ENCODE results near the gene BACE2. TPM values are rescaled to one million over a fixed set of nuclear protein-coding genes. Genes with fewer than 3 reads are reported as not detected.
"Not testable (repeated sequence)": the region's sequence is repeated elsewhere in the genome, so short reads cannot be mapped to it uniquely, and the experiment has no call there.

The BACE2 gene
- polyA plus RNA-seq, 3 donors, result 18.3 to 36.4 (median 19.9) TPM

DNA sequence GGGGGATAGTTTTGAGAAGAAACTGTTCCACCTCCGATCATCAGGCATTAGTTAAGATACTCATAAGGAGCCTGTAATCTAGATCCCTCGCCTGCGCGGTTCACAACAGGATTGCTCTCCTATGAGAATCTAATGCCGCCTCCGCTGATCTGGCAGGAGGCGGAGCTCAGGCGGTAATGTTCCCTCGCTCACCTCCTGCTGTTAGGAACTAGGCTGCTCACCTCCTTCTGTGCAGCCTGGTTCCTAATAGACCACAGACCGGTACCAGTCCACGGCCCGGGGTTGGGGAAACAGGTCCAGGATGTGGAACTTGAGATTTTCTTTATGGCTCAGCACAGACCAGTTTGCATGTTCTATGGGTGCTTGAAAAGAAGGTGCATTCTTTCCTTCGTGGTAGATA lies 121.5 kb downstream of the BACE2 start:
- WGBS, 3 donors, result 57 to 77% (median 67%) methylated on average over 13 of the region's 13 CpGs
- H3K27ac ChIP-seq (ENCODE audit: low read depth, low read length), result no peak overlapping the region

DNA sequence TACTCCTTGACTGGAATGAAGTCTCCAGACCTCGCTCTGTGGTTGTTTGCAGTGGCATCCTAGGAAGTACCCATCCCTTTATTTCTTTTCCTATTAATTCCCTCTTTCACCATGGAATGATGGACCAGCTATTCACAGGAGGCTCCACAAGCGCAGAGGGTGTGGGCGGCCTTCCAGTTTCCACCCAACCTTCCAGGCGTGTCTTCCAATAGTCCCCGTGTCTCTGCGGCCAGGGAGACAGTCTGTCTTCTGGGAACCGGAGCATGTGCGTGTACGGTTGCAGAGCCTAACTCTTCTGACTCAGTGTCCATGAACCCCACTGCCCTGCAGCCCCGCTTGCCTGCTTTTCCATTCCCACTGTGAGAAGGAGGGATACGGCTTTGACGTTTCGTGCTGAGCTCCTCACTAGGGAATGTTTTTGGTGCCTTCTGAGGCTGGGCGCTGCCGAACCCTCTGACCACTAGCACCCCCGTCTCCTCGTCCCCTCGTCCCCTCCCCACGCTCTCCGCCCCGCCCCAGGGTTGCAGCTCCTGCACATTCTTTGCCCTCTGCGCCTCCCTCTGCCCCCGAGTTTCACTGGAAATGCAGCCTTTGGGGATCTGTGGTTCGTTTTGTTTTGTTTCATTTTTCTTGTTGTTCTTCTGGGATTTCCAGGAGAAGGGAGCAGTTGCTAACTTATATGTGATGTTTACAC lies 122.3 kb downstream of the BACE2 start:
- H3K27ac ChIP-seq (ENCODE audit: low read depth, low read length), result no peak overlapping the region
- 57 to 61% (median 58%) methylated on average over 24 of the region's 24 CpGs for WGBS, 3 donors

DNA sequence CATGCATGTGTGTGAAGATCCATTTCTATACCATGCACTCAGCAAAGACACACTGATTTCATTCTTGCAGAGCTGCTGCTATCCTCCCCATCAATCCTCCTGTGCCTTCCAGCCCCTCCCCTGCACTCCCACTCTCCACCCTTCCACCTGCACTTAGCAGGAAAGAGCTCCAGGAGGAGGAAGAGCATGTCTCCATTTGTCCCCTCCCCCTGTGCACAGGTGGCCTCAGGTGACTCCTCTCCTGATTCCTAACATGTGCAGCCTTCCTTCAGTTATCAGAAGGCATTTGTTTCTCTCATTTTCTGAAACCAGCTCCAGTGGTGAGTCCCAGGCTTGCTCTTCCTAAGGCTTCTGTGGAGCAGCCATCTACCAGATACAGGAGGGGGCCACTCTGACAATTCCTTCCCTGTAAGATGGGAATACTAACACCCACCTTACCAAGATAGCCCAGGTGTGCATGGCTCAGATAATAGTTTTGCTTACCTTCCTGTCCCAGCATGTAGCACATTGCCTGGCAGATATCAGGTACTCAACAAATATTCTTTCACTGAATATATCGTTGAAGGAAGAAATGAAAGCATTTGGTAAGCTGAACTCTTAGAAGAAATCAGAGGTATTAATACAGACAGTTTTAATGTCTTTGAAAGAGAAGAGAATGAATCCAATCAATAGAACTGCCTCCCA lies 126.7 kb downstream of the BACE2 start:
- WGBS, 3 donors, result 42 to 89% (median 84%) methylated on average over 1 of the region's 1 CpG
- no peak overlapping the region for H3K27ac ChIP-seq (ENCODE audit: low read depth, low read length)

DNA sequence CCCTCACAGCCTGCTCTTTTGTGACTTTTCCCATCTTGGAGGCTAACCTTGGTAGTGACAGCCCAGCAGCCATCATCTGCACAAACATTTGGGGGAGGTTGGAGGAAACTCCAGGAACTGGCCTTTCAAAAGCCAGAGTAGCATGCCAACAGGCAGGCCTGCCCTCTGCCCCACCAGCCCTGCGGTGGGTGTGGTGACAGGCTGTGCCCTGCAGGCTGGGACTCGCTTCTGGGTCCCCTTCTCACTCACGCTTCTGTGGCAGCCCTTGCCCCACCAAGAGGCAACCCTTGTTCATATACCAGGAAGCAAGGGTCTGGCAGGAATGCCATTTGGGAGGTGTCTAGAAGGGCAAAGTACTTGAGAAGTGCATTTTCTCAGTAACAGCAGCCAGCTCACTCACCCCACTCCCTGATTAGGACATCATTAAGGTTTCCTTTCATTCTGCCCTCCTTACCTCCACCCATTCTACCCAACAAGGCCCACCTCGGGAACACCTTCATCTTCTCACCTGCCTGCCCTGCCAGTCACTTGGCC lies 127.8 kb downstream of the BACE2 start:
- H3K27ac ChIP-seq (ENCODE audit: low read depth, low read length), result no peak overlapping the region
- WGBS, 3 donors, result 88 to 91% (median 91%) methylated on average over 4 of the region's 4 CpGs

DNA sequence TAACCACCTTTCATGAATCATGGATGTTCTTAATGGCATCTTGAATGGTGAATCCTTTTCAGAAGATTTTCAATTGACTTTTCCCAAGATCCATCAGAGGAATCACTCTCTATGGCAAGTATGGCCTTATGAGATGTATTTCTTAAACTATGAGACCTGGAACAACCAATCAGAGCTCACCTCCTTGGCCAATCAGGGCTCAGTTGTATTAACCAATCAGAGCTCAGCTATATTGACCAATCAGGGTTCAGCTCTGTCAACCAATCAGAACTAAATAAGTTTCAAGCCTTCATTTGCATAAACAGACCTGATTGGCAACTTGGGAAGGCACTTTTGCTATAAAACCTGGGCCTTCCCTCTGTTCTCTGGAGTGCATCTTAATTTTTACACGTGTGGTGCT lies 135.0 kb downstream of the BACE2 start:
- 71 to 79% (median 75%) methylated on average over 1 of the region's 1 CpG for WGBS, 3 donors
- no peak overlapping the region for H3K27ac ChIP-seq (ENCODE audit: low read depth, low read length)

DNA sequence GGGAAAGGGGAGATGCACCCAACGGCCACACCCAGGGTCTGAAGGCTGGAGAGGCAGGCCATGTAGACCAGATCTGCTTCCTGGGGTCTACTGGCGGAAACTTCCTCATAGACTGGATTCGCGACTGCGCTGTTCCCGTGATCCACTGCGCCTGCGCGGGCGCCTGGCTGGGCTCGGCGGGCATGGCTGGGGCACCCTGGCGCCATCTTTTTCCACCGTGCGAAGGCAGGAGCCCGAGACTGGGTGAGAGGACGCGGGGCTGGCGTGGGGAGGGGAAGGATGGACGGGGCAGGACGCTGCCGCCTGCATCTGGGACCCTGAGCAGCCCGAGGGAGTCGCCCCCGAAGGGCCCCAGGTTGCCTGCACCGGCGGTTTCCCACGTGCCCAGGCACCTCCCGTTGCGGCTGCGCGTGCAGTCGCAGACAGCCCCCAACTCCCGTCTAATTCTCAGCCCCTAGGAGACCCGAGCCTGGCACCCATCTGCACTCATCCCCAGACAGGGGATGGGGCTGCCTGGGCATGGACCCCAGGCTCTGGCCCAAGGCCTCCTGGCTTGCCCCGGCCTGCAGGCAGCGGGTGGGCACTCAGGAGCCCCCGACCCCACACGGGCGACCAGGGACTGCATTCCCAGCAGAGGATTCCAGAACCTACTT lies 136.2 kb downstream of the BACE2 start:
- 95 to 96% (median 96%) methylated on average over 37 to 40 of the region's 40 CpGs for WGBS, 3 donors
- no peak overlapping the region for H3K27ac ChIP-seq (ENCODE audit: low read depth, low read length)

DNA sequence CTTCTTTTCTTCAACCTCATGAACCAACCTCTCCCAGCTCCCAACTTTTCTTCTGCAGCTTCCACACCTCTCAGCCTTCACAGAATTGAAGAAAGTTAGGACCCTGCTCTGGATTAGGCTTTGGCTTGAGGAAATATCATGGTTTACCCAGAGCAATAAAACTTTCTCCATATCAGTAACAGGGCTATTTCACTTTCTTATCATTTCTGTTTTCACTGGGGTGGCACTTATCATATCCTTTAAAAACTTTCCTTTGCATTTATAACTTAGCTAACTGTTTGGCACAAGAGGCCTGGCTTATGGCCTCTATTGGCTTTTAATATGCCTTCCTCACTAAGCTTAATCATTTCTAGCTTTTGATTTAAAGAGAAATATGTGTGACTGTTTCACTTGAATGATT lies 139.3 kb downstream of the BACE2 start:
- H3K27ac ChIP-seq (ENCODE audit: low read depth, low read length), result no peak overlapping the region

DNA sequence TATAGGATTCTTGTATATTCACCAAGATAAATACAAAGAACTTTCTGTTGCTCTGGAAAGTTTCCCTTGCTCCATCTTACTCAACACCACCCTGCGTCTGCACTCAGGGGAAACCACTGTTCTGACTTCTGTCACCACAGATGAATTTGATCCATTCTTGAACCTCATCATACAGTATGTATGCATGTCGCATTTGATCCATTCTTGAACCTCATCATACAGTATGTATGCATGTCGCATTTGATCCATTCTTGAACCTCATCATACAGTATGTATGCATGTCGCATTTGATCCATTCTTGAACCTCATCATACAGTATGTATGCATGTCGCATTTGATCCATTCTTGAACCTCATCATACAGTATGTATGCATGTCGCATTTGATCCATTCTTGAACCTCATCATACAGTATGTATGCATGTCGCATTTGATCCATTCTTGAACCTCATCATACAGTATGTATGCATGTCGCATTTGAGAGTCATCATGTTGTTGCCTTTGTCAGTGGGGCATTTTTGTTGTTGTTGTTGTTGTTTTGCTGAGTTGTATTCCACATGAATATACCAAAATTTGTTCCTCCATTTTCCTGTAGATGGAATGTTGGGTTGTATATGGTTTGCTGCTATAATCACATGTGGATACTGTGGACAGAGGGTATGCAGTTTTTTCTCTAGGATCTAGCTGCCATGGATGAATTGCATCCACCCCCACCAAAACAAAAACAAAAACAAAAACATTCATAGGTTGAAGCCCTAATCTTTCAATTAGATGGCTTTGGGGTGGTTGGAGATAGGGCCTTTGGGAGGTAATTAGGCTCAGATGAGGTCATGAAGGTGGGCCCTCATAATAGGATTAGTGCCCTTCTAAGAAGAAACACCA lies 145.6 kb downstream of the BACE2 start:
- 93 to 94% (median 94%) methylated on average over 4 of the region's 8 CpGs for WGBS, 3 donors

DNA sequence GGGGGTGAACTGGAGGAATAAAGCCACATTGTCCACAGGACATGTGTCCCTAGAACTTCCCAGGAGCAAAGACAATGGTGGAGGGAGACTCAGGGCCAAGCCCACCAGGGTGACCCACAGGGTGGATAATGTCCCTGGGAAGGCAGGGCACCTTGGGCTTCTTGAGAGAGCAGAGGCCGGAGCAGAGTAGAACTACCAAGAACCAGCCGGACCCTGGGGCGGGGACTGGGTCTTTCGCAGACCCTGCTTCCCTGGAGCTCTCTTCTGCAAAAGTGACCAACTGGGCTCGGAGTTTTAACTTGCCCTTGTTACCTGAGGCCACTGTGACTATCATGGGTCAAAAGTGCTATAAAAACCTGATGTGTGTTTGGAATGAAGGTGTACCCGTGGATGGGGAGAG lies 147.8 kb downstream of the BACE2 start:
- WGBS, 3 donors, result 87 to 94% (median 94%) methylated on average over 6 of the region's 6 CpGs

More for the DNA sequence above, 145.6 kb downstream of the BACE2 start:
- not testable (repeated sequence) for H3K27ac ChIP-seq (ENCODE audit: low read depth, low read length)

DNA sequence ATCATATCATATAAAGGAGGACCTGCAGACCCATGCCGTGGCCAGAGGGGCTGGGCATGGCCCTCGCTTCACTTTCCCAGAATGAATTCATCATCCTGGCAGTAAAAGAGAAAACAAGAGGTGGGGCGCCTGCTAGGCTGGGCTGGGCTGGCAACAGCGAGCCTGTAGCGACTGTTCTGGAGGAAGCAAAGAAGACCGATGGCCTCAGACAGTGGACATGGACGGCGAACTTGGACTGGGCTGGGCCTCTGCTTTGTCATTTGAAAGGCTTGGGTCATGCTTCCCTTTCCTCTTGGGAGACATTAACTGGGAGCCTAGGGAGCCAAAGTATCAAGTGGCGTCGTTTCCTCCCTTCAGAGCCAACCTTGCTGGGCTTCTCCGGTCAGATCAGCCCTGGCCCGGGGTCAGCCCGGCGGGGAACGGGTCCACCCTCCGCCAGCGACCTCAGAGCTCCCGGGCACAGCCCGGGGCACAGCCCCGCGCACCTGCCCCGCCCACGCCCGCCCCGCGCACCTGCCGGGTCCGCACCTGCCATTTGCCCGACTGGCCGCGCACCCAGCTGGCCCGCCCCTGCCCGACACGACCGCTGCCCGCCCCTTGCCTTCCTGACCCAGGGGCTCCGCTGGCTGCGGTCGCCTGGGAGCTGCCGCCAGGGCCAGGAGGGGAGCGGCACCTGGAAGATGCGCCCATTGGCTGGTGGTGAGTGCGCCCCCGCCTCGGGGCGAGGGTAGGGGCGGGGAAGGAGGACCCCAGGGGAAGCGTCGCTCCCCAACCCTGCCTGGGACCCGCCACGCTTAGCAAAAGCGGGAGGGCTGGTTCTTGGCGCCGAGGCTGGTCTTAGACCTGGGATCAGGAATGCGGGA lies 148.5 kb downstream of the BACE2 start, which contains the start of gene FAM3B:
Gene FAM3B, plus strand, starts transcription at position 602 of the 863 bp plus-strand sequence. Its CDS starts 79 bp downstream, at position 681.
- H3K27ac ChIP-seq (ENCODE audit: low read depth, low read length), result no peak within 1 kb of the TSS
- WGBS, 3 donors, result 3 to 7% (median 6%) methylated on average over 54 to 55 of the region's 55 CpGs

More for the DNA sequence above, 147.8 kb downstream of the BACE2 start:
- H3K27ac ChIP-seq (ENCODE audit: low read depth, low read length), result no peak overlapping the region

DNA sequence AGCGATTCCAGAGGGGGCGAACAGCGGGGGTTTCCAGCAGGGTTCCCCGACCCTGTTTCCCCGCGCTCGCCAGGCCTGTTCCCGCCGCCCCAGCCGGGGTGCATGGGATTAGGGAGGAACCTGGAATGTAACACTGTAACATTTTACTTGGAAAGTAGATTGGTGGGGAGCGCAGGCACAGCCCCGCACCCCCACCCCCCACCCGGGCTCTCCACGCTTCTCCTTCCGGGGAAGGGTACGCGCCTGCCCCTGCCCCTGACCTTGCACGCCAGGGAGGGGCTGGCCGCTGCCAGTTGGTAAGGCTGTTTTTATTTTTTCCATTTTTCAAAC lies 149.1 kb downstream of the BACE2 start:
- 2 to 9% (median 8%) methylated on average over 19 of the region's 19 CpGs for WGBS, 3 donors

DNA sequence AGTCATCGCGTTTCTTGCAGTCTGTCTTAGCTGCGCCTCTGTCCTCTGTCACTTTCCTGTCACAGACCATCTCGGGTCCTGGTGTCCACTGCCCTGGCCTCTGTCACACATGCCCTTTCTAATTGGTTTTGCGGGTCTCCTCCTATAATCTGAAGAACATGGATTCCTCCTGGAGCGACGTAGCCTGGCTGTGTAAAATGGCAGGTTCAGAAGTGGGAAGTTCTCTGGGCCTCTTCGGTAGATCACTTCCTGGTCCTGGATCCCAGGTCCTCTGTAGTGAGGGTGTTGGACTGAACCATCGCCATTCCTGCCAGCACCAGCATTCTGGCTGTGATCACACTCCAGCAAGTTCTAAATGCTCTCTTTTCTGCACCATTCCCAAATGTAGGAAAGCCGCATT lies 149.5 kb downstream of the BACE2 start:
- no peak overlapping the region for H3K27ac ChIP-seq (ENCODE audit: low read depth, low read length)
- WGBS, 3 donors, result 33 to 75% (median 72%) methylated on average over 10 of the region's 10 CpGs

More for the DNA sequence above, 149.1 kb downstream of the BACE2 start:
- no peak overlapping the region for H3K27ac ChIP-seq (ENCODE audit: low read depth, low read length)

DNA sequence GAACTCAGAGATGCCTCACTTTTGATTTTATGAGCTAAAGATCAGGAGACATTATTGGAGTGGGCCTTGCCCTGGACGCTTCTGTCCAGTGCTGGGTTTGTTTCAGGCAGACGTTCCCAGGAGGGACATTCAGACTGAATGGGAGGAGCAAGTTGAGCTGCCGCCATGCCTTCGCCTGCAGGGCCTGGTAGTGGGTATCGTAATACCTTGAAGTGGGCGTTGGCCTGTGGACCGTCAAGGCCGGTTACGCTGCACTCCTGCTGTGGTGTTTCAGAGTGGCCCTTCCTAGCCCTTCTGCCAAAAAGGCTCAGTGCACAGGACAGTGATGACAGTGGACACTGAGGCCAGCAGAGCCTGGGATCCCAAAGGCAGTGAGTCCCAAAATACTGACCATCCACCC lies 150.3 kb downstream of the BACE2 start:
- WGBS, 3 donors, result 70 to 93% (median 92%) methylated on average over 9 of the region's 9 CpGs
- H3K27ac ChIP-seq (ENCODE audit: low read depth, low read length), result no peak overlapping the region

DNA sequence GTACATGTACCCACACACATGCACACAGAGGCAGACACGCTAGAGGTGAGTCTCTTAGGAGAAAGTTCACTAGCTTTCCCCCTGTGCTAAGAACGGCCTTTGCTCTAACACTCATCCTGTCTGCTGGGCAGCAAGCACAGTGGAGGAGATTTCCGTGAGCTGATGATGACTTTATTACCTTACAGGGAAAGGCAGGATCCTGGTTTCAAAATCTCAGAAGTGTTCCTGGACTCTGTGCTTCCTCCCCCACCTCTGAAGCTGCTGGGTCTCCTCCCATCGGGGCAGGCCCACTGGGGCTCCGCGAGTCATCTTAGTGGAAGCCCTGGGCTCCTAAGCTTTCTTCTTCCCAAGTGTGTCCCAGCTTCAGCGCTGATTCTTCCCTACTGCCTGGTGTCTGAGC lies 151.3 kb downstream of the BACE2 start:
- 81 to 89% (median 84%) methylated on average over 7 of the region's 7 CpGs for WGBS, 3 donors
- H3K27ac ChIP-seq (ENCODE audit: low read depth, low read length), result no peak overlapping the region

DNA sequence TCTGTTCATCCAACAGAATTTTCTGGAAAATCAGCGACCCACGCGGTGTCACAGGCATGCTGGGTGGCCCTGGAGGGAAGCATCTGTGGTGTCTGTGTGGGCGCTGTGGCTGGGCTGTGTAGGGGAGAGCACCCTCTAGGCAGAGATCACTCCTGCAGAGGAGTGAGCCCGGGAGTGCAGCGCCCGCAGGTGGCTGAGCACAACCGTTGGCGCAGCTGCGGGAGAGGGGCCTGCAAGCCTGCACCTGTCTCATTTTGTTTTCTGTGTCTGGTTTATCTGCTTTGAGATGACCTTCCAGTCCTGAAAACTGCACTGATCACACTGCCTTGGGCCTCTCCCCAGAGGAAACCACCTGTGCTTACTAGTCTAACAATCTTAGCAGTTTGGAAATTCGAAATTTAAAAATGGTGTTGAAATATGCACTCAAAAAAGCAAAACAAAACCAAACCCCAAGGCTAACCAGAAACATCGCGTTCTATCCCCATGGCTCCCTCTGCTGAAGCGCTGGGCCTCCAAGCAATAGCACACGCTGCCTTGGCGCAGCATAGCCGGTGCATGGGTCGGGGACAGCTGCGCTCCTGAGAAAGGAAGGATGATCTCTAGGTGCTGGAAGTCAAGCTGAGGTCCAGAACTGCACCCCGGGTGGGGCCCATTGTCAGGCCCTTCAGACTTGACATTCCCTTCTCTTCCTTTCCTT lies 153.4 kb downstream of the BACE2 start:
- no peak overlapping the region for H3K27ac ChIP-seq (ENCODE audit: low read depth, low read length)
- 53 to 86% (median 86%) methylated on average over 20 of the region's 20 CpGs for WGBS, 3 donors

DNA sequence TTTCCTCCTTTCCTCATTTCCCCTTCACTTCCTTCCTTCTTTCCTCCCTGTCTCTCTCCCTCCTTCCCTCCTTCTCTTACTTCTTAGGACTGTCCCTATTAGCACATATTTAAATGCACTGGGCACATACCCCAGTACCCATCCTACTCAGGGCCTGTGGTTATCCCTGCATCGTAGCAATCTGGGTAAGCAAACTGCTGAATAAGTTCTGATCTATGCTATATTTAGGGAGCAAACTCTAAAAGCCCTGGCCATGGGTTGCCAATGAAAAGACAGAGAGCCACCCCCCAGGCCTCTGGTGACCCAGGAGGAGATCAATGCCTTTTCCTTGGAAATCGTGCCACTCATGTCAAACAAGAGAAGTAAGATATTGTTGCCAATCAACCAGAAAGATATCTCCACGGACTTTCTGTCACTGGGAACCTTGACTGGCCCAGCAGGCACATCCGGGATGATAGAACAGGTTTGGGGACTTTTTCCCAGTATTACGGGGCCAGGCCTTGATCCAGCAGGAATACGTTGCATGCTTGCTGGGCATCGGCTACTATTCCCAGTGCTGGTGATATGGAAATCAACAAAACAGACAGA lies 154.0 kb downstream of the BACE2 start:
- H3K27ac ChIP-seq (ENCODE audit: low read depth, low read length), result no peak overlapping the region
- 31 to 88% (median 85%) methylated on average over 7 of the region's 7 CpGs for WGBS, 3 donors

Measured in adipose tissue (tissue), 3 donors.